GM21528 (cell line): Measurements from ENCODE around the gene ALKBH5.

Experiments used
- ATAC-seq: cut with Tn5 transposase; IDR thresholded peaks from one replicate; pipeline ENCODE4 v1.9.1; 2021; ENCODE audit warnings: mild to moderate bottlenecking, moderate library complexity; ENCODE audit not compliant: unreplicated experiment, low FRiP score

Gene ALKBH5

DNA sequence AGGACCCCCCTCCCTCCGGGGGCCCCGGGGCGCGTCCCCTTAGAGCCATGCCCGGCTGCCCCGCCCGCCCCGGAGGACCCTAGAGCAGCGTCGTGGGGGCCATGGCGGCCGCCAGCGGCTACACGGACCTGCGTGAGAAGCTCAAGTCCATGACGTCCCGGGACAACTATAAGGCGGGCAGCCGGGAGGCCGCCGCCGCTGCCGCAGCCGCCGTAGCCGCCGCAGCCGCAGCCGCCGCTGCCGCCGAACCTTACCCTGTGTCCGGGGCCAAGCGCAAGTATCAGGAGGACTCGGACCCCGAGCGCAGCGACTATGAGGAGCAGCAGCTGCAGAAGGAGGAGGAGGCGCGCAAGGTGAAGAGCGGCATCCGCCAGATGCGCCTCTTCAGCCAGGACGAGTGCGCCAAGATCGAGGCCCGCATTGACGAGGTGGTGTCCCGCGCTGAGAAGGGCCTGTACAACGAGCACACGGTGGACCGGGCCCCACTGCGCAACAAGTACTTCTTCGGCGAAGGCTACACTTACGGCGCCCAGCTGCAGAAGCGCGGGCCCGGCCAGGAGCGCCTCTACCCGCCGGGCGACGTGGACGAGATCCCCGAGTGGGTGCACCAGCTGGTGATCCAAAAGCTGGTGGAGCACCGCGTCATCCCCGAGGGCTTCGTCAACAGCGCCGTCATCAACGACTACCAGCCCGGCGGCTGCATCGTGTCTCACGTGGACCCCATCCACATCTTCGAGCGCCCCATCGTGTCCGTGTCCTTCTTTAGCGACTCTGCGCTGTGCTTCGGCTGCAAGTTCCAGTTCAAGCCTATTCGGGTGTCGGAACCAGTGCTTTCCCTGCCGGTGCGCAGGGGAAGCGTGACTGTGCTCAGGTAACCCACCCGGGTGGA is 759 bp downstream of the ALKBH5 start:
- ATAC-seq: peak; percentile 3

- no peak for ATAC-seq
Observed at GRCh38 chr17:18185391-18185790, 1.8 kb downstream of the ALKBH5 start.

DNA sequence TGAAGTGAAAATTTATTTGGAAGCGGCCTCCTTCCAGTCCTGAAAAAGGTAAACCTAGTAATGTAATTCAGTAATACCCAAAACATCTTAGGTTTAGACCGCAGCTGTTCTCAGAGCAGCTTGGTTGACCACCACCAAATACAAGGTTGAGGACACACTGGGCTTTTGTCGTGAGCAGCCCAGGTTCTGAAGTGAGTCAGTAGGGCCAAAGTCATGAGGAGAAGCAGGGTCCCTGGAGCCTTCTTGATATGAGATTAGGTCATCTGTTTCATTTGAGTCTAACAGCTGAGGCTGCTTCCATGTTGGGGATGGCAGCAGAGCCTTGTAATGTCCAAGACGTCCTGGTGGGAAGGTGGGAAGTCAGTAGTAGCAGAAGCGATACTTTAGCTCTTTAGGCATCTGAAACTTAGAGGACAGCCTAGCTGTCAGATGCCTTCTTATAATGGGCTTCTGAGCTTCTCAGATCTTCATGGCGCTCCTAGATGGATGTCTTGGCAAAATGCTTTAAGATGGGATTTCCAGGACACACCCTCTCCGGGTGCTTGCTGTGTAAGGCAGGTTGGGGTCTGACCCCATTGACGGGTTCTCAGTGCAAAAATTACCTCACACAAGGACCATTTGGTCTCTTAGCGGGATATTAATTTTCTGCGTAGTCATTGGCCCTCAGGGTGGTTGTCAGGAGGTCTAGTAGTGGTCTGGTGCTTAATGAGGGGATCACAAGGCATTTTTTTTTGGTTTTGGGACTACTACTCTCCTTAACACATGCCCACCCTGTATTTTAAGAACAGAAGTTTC is 2.4 kb downstream of the ALKBH5 start:
- ATAC-seq: no peak

GRCh38 chr17:18186627-18186982 is 3.0 kb downstream of the ALKBH5 start:
- ATAC-seq: no peak

DNA sequence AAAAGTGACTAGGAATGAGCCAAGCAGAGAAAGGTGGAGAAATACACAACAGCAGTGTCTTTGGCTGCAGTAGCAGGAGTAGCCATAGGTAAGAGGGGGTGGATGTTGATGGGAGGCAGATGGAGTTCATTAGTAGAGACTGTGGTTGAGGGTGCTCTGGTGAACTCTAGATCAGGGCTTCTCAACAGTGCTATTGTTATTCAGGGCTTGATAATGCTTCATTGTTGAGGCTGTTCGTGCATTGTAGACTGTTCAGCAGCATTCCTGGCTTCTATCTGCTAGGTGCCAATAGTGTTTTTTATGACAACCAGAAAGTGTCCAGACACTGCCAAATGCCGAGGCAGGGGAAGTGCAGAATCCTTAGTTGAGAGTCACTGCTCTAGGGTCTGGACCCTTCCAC is 3.6 kb downstream of the ALKBH5 start:
- ATAC-seq: no peak

- ATAC-seq: no peak
Observed at GRCh38 chr17:18187821-18188761, 4.5 kb downstream of the ALKBH5 start.

DNA sequence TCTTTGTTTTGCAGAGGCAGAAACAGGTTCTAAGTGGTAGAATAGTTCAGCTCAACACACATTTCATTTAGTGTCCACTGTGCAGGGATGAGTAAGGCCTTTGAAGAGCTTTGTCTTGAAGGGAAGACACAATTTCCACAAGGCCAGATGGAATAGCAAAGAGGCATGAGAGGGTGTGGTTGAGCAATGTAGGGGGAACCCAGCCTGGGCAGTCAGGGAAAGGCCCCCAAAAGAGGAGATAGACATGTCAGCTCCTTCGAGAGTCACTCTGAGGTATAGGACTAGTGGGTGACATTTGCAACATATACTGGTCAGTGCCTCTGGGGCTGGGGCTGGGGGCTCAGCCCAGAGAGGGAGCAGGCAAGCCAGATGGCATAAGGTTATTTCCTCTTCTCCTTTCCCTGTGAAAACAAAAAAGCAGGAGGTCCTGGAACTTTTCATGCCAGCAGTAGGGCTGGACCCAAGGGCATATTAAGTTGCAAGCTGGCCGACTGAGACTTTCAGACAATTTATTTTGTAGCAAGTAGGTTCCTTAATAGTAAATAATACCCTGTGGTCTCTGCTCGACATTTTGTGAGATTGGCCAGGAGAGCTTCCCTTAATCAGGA is 7.1 kb downstream of the ALKBH5 start:
- ATAC-seq: no peak

DNA sequence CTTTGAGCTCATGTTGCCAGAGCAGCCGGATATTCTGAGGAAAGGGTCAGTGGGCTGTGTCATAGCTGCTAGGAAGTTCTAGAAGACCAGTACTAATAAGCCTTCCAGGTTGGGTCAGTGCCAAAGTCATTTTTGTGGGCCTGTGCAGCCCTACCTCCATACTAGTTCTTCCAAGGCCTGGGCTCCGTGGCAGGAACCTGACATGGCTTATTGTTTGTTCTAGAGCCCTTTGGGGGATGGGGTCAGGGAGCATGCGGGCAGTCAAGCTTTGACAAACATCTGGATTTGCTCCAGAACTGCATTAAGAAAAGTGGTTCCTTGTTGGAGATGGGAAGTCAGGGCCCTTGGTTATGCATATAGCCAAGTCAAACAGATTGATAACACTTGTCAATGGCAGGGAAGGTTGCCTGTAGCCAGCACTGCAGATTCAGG is 7.6 kb downstream of the ALKBH5 start:
- no peak for ATAC-seq

DNA sequence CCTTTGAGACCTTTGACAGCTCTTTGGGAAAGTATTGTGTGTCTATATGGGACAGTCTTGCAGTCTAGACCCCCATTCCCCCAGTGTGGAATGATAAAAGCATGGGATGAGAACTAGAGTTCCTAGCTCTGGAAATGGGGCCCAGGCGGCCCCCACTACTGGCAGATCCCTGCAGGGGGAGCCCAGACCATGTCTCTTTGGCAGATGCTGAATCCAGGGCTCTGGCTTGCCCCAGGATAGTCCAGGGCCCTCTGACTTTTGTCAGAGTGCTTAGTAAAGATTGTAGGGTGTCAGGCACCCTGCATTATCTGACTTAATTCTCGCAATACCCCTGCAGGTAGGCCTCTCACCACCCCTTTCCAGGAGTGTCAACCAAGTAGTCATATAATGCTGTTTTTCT is 8.3 kb downstream of the ALKBH5 start:
- no peak for ATAC-seq

DNA sequence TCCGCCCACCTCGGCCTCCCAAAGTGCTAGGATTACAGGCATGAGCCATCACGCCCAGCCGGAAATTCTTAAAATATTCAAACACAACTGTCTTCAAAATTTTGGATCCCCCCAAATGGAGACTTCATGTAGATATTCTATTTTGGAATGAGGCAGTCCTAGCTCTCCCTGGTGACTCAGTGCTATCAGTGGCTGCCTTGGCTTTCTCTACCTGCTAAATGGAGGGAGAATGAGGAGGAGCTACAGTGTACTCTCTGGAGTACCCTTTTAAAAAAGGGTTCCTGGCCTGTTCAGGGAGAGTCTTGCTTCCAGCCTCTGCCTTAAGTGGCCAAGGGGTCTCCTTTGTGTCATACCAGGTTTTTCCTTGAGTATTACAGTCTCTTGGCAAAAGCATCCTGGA is 10.8 kb downstream of the ALKBH5 start:
- no peak for ATAC-seq

- no peak for ATAC-seq
Observed at GRCh38 chr17:18194804-18195203, 11.2 kb downstream of the ALKBH5 start.

DNA sequence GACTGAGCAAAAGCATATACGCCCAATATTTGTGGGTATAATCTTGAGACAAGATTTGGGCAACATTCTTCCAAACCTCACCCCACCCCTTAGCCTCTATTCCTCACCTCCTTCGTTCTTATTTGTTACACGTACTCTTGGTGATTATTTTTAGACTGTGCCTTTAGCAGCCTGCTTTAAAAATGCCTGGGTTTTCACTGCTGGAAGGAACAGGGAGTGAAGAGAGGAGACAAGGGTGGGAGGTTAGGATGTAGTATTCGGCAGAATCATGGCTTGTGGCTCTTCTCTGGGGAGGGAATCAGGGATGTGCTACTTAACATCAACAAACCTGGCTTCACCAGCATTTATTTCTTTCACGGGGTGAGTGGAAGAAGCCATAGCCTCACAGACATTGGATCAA is 11.6 kb downstream of the ALKBH5 start:
- ATAC-seq: no peak

GRCh38 chr17:18197535-18198194 is 14.0 kb downstream of the ALKBH5 start:
- ATAC-seq: no peak

DNA sequence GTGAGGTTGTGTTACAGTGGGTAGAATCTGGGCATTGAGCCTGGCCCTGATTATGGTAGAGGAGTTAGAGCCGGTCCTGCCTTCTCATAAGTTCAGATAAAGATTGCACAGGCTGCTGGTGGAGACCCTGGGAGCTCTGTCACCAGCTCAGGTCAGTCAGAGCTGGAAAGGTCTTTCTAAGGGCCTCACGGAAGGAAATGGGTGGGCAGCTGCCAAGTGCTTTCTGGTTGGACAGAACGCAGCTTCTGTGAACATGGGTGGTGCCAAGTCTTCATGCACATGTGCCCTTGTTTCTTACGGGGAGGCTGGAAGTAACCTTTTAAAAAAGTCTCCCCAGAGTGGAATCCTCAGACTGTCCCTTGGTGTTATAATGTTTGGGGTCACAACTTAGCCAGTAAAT is 14.9 kb downstream of the ALKBH5 start:
- no peak for ATAC-seq

DNA sequence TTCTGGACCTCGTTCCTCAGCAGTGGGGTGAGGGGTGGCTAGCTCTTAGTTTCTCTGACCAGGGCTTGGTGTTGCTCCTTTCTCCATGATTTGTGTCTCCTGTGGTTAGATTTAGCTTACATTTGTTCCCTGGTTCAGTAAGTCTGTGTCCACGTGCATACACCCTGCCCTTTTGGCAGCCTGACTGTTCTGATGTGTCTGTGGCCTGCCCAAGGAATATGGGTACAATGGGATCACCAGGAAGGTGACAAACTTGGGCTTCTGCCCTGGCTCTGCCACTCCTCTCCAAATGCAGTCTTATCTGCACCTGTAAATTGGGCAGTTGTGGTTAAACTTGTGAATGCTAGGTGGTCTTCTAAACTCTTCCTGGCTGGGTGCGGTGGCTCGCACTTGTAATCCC is 17.5 kb downstream of the ALKBH5 start:
- no peak for ATAC-seq

- ATAC-seq: no peak
Observed at GRCh38 chr17:18203308-18203707, 19.7 kb downstream of the ALKBH5 start.

- no peak for ATAC-seq
Observed at GRCh38 chr17:18205861-18206260, 22.2 kb downstream of the ALKBH5 start.

GRCh38 chr17:18206962-18207361 is 23.3 kb downstream of the ALKBH5 start:
- ATAC-seq: no peak

- no peak for ATAC-seq
Observed at GRCh38 chr17:18208092-18208491, 24.5 kb downstream of the ALKBH5 start.
